Fibroblast of villous mesenchyme (primary cell): ENCODE results near the gene NBAS. TPM values are rescaled to one million over a fixed set of nuclear protein-coding genes. Genes with fewer than 3 reads are reported as not detected.

Experiments used
- DNase-seq: peaks from one replicate; pipeline ENCODE4 v3.0.0-alpha.2; 2010; ENCODE audit warnings: low read depth
- H3K4me3 ChIP-seq: 2 replicates; pipeline ENCODE4 v1.5.1; 2011; ENCODE audit warnings: low read depth, mild to moderate bottlenecking, low read length
- CTCF ChIP-seq: IDR thresholded peaks from 2 replicates; pipeline ENCODE4 v1.5.1; 2012; ENCODE audit warnings: low read depth, mild to moderate bottlenecking, low read length; ENCODE audit not compliant: insufficient read depth
- total RNA-seq: library from RNA; depleted of rRNA; stranded (reverse); fragments of >200 nt; gene quantifications from 2 replicates; pipeline ENCODE4 v1.2.3, GENCODE V29; 2012

NBAS gene
- total RNA-seq, 1 donor, result 109 TPM

GRCh38 chr2:15316370-15316814 is 244.7 kb downstream of the NBAS start:
- no peak for DNase-seq
- H3K4me3 ChIP-seq, result no peak overlapping the region
- no peak for TF ChIP-seq CTCF

GRCh38 chr2:15315411-15315810 is 245.7 kb downstream of the NBAS start:
- no peak for TF ChIP-seq CTCF
- no peak for DNase-seq
- no peak overlapping the region for H3K4me3 ChIP-seq

- no peak for TF ChIP-seq CTCF
- no peak overlapping the region for H3K4me3 ChIP-seq
- DNase-seq, result peak; percentile 50
Observed at GRCh38 chr2:15313657-15314056, 247.5 kb downstream of the NBAS start.

- no peak for DNase-seq
- no peak for TF ChIP-seq CTCF
- no peak overlapping the region for H3K4me3 ChIP-seq
Observed at GRCh38 chr2:15311926-15312325, 249.2 kb downstream of the NBAS start.

- TF ChIP-seq CTCF, result no peak
- peak; percentile 17 for DNase-seq
- H3K4me3 ChIP-seq, result no peak overlapping the region
Observed at GRCh38 chr2:15311201-15311907, 249.8 kb downstream of the NBAS start.

GRCh38 chr2:15307526-15307925 is 253.6 kb downstream of the NBAS start:
- TF ChIP-seq CTCF, result no peak
- DNase-seq, result peak; percentile 28
- H3K4me3 ChIP-seq, result no peak overlapping the region

GRCh38 chr2:15306706-15307105 is 254.4 kb downstream of the NBAS start:
- DNase-seq, result no peak
- H3K4me3 ChIP-seq, result no peak overlapping the region
- TF ChIP-seq CTCF, result no peak
